Thymus (tissue), 11 donors: ENCODE results near the gene MRPL4. TPM values are rescaled to one million over a fixed set of nuclear protein-coding genes. Genes with fewer than 3 reads are reported as not detected.

ENCODE experiments used
- DNase-seq, 9 donors: peaks; one replicate each; pipeline ENCODE4 v3.0.0-alpha.2; 2013; ENCODE audit warnings: low spot score in 9 of 9, low read depth in 6 of 9, missing footprints in 1 of 9
- H3K27ac ChIP-seq, 2 donors: one replicate each; pipeline ENCODE4 v1.5.1; 2013; ENCODE audit warnings: control low read depth in 1 of 2, low read depth in 1 of 2, low read length in 1 of 2, mild to moderate bottlenecking in 1 of 2, moderate library complexity in 1 of 2
- H3K27me3 ChIP-seq, 2 donors: one replicate each; pipeline ENCODE4 v1.5.1; 2013; ENCODE audit warnings: low read length in 1 of 2; ENCODE audit not compliant: control insufficient read depth in 2 of 2, insufficient read depth in 1 of 2
- H3K36me3 ChIP-seq, 2 donors: one replicate each; pipeline ENCODE4 v1.5.1; 2013; ENCODE audit warnings: low read length in 1 of 2, mild to moderate bottlenecking in 1 of 2, moderate library complexity in 1 of 2; ENCODE audit not compliant: control insufficient read depth in 2 of 2, insufficient read depth in 2 of 2
- H3K4me1 ChIP-seq, 2 donors: one replicate each; pipeline ENCODE4 v1.5.1; 2013; ENCODE audit warnings: low read length in 2 of 2; ENCODE audit not compliant: control insufficient read depth in 2 of 2, insufficient read depth in 2 of 2
- H3K4me3 ChIP-seq, 2 donors: one replicate each; pipeline ENCODE4 v1.5.1; 2013; ENCODE audit warnings: low read length in 2 of 2, control low read depth in 1 of 2, mild to moderate bottlenecking in 1 of 2
- H3K9me3 ChIP-seq, 2 donors: one replicate each; pipeline ENCODE4 v1.5.1; 2013; ENCODE audit warnings: low read length in 1 of 2, mild to moderate bottlenecking in 1 of 2; ENCODE audit not compliant: control insufficient read depth in 2 of 2, insufficient read depth in 1 of 2
- WGBS: extraction: QIAGEN DNeasy Blood & Tissue Kit; methylation state at CpG from one replicate; pipeline ENCODE4 v1.1.7; 2013; 5-methylcytosine and 5-hydroxymethylcytosine counted together
- polyA plus RNA-seq: library from polyadenylated mRNA; stranded (reverse); fragments of 200-250 nt; gene quantifications from one replicate; pipeline ENCODE4 v1.2.3, GENCODE V29; 2013
- total RNA-seq: library from RNA; stranded (reverse); fragments of 120-200 nt; gene quantifications from one replicate; pipeline ENCODE4 v1.2.4, GENCODE V29; 2013
- donor health status: healthy.

Gene MRPL4
- total and polyA plus RNA-seq, 2 donors, result 35.6 to 41.0 TPM

- no peak for DNase-seq
- no peak overlapping the region for H3K27ac ChIP-seq
- no peak overlapping the region for H3K4me3 ChIP-seq
- WGBS, result 96% methylated on average over 6 of the region's 6 CpGs
- no peaks in the 10 kb centered on the region for H3K27me3 ChIP-seq
- no peaks in the 10 kb centered on the region for H3K4me1 ChIP-seq
- peaks cover 0 to 6% of the 10 kb centered on the region in 2 donors for H3K9me3 ChIP-seq
- H3K36me3 ChIP-seq, result no peaks in the 10 kb centered on the region
Measured at GRCh38 chr19:10211691-10212090, 40.3 kb upstream of the MRPL4 start.

- Histone ChIP-seq H3K9me3 (no peaks in the 10 kb centered on the region), H3K36me3 (no peaks in the 10 kb centered on the region), H3K27me3 (no peaks in the 10 kb centered on the region), H3K27ac (no peak overlapping the region), H3K4me3 (no peak overlapping the region), H3K4me1 (peaks cover 0 to under 1% of the 10 kb centered on the region in 2 donors)
- WGBS, result 97% methylated on average over 5 of the region's 5 CpGs
- no peak for DNase-seq
Measured at GRCh38 chr19:10214784-10215183, 37.2 kb upstream of the MRPL4 start.

GRCh38 chr19:10217085-10217484 lies 34.9 kb upstream of the MRPL4 start:
- H3K9me3 ChIP-seq, result no peaks in the 10 kb centered on the region
- no peak overlapping the region for H3K4me3 ChIP-seq
- DNase-seq, result no peak
- H3K27ac ChIP-seq, result no peak overlapping the region
- no peaks in the 10 kb centered on the region for H3K36me3 ChIP-seq
- 95% methylated on average over 9 of the region's 9 CpGs for WGBS
- H3K27me3 ChIP-seq, result no peaks in the 10 kb centered on the region
- peaks cover 0 to 11% of the 10 kb centered on the region in 2 donors for H3K4me1 ChIP-seq

- Histone ChIP-seq H3K27ac (no peak overlapping the region), H3K4me1 (peaks cover 0 to 15% of the 10 kb centered on the region in 2 donors), H3K36me3 (peaks cover 0 to 3% of the 10 kb centered on the region in 2 donors), H3K4me3 (no peak overlapping the region), H3K27me3 (no peaks in the 10 kb centered on the region), H3K9me3 (no peaks in the 10 kb centered on the region)
- peak in 1 of 9 donors; percentile 43 for DNase-seq
- WGBS, result 65% methylated on average over 3 of the region's 3 CpGs
Measured at GRCh38 chr19:10219678-10220077, 32.3 kb upstream of the MRPL4 start.

GRCh38 chr19:10220695-10221094 lies 31.3 kb upstream of the MRPL4 start:
- DNase-seq, result no peak
- Histone ChIP-seq H3K4me3 (no peak overlapping the region), H3K36me3 (peaks cover 0 to 3% of the 10 kb centered on the region in 2 donors), H3K4me1 (peaks cover 0 to 15% of the 10 kb centered on the region in 2 donors), H3K27me3 (no peaks in the 10 kb centered on the region), H3K9me3 (no peaks in the 10 kb centered on the region), H3K27ac (peak overlapping the region in 1 of 2 donors; percentile 32)
- WGBS, result 98% methylated on average over 7 of the region's 7 CpGs

GRCh38 chr19:10222201-10222890 lies 29.7 kb upstream of the MRPL4 start:
- H3K4me3 ChIP-seq, result no peak overlapping the region
- H3K36me3 ChIP-seq, result peaks cover 0 to 3% of the 10 kb centered on the region in 2 donors
- DNase-seq, result no peak
- H3K9me3 ChIP-seq, result no peaks in the 10 kb centered on the region
- WGBS, result 53% methylated on average over 14 of the region's 14 CpGs
- H3K27ac ChIP-seq, result no peak overlapping the region
- no peaks in the 10 kb centered on the region for H3K27me3 ChIP-seq
- peaks cover 0 to 24% of the 10 kb centered on the region in 2 donors for H3K4me1 ChIP-seq

GRCh38 chr19:10223488-10224213 lies 28.4 kb upstream of the MRPL4 start:
- Histone ChIP-seq H3K9me3 (no peaks in the 10 kb centered on the region), H3K4me1 (peaks cover 0 to 28% of the 10 kb centered on the region in 2 donors), H3K36me3 (peaks cover 0 to 3% of the 10 kb centered on the region in 2 donors), H3K27ac (no peak overlapping the region), H3K4me3 (no peak overlapping the region), H3K27me3 (no peaks in the 10 kb centered on the region)
- WGBS, result 98% methylated on average over 28 of the region's 28 CpGs
- no peak for DNase-seq

- DNase-seq, result no peak
- Histone ChIP-seq H3K27ac (no peak overlapping the region), H3K4me3 (no peak overlapping the region), H3K27me3 (no peaks in the 10 kb centered on the region), H3K9me3 (no peaks in the 10 kb centered on the region), H3K36me3 (peaks cover 0 to 3% of the 10 kb centered on the region in 2 donors), H3K4me1 (peaks cover 0 to 32% of the 10 kb centered on the region in 2 donors)
- WGBS, result 97% methylated on average over 23 of the region's 23 CpGs
Measured at GRCh38 chr19:10224337-10224736, 27.7 kb upstream of the MRPL4 start.

- Histone ChIP-seq H3K36me3 (peaks cover 0 to 3% of the 10 kb centered on the region in 2 donors), H3K27ac (peak overlapping the region in 1 of 2 donors; percentile 35), H3K4me3 (no peak overlapping the region), H3K4me1 (peaks cover 4 to 38% of the 10 kb centered on the region in 2 donors), H3K27me3 (peaks cover 0 to 16% of the 10 kb centered on the region in 2 donors), H3K9me3 (no peaks in the 10 kb centered on the region)
- 96% methylated on average over 6 of the region's 6 CpGs for WGBS
- DNase-seq, result no peak
Measured at GRCh38 chr19:10226021-10226375, 26.0 kb upstream of the MRPL4 start.
